GM12873 (cell line): Measurements from ENCODE around the gene BLTP1.

ENCODE experiments used
- CTCF ChIP-seq: IDR thresholded peaks from 2 replicates; pipeline ENCODE4 v1.5.1; 2012; ENCODE audit warnings: low read depth, mild to moderate bottlenecking, moderate library complexity, low read length, control low read depth; ENCODE audit not compliant: insufficient read depth; ENCODE audit errors: missing control alignments

BLTP1 gene

DNA sequence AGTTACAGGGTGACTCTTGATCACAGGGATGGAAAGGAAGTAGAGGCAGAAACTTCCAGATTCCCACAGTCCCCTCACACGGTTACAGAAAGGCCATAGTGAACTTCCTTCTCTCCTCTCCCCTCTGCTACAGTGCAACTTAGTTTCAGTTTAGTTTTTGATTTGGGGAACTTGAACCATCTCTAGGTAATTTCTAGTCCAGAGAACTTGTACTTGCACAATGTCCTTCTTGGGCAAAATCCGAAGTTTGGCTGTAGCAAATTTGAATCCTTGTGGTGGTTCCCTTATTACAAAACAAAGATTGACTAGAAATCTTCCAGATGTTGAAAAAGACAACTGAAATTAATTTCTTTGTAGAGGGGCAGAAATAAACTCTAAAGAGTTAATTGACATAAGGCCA lies 1.2 kb upstream of the BLTP1 start:
- no peak for TF ChIP-seq CTCF

GRCh38 chr4:122152711-122153226 lies 638 bp downstream of the BLTP1 start:
- TF ChIP-seq CTCF = no peak

- TF ChIP-seq CTCF = no peak
Measured at GRCh38 chr4:122156819-122157218, 4.7 kb downstream of the BLTP1 start.

- no peak for TF ChIP-seq CTCF
Measured at GRCh38 chr4:122163301-122163700, 11.2 kb downstream of the BLTP1 start.

DNA sequence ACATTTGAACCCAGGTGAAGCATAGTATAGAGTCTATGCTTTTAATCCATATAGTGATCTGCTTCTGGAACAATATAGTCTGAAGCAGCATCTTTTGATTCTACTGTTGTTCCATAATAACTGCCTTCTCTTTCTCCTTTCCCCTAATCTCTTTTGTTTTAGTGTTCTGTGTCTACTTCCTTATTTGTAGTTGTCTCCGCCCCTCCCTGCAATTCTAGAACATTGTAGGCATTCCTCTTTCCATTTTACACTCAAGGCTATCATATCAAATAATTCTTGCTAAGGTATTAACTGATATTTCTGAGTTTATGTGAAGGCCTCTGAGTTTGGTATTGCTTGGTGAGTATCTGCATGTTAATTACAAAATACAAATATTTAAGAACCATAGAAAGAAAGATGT lies 11.6 kb downstream of the BLTP1 start:
- no peak for TF ChIP-seq CTCF

GRCh38 chr4:122167369-122167768 lies 15.2 kb downstream of the BLTP1 start:
- TF ChIP-seq CTCF = no peak

GRCh38 chr4:122170775-122171174 lies 18.6 kb downstream of the BLTP1 start:
- no peak for TF ChIP-seq CTCF

DNA sequence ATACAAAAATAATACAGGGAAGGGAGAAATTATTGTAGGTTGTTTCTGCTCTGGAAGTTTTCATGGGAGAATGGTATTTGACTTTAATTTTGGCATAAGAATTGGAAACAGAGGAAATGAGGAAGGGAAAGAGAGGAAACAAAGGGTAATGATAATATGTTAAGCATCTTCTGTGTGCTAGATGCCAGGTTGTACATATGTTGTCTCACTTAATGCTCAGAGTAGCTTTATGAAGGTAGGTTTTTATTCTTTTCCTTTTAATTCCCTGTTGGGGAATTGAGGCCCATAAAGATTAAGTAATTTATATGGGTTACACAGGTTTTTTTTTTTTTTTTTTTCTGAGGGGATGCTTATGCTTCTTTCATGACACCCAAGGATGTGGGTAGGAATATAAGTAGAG lies 19.2 kb downstream of the BLTP1 start:
- TF ChIP-seq CTCF = no peak
